HCT116 (cell line): ENCODE results near the gene SYNPO. TPM values are rescaled to one million over a fixed set of nuclear protein-coding genes. Genes with fewer than 3 reads are reported as not detected.

Experiments used
- ATAC-seq: fragments of 200-7000 bp; cut with Tn5 transposase; 2 replicates; pipeline ENCODE4 v1.9.1; 2020; ENCODE audit warnings: mild to moderate bottlenecking, moderate library complexity
- BruUV-seq: library from RNA; stranded (reverse); fragments of 400-500 nt; replicated peaks from 2 replicates; lab custom pipeline; 2021; lab: Mats Ljungman, UMichigan
- CTCF ChIA-PET: fragments of 300-600 bp; sonication (Branson Sonifier 250); formaldehyde crosslinking; loops from one replicate; lab custom pipeline; 2021; ENCODE audit warnings: antibody characterized with exemption; lab: Charles Lee
- POLR2A ChIA-PET: fragments of 300-600, 350-600 bp; sonication (Branson Sonifier 250); formaldehyde crosslinking; loops from one replicate; lab custom pipeline; 2021; ENCODE audit warnings: antibody characterized with exemption; lab: Charles Lee
- RAD21 ChIA-PET, 2 experiments: fragments of 300-600 bp; sonication (Branson Sonifier 250); formaldehyde crosslinking; loops; one replicate each; lab custom pipeline; 2023; ENCODE audit warnings: low total read pairs in 2 of 2; ENCODE audit not compliant: uncharacterized antibody in 2 of 2, unreplicated experiment in 2 of 2, low non-redundant PET in 1 of 2; lab: Charles Lee
- DNase-seq: peaks from one replicate; pipeline ENCODE4 v3.0.0-alpha.2; 2010; ENCODE audit warnings: low read depth, low spot score
- H2AFZ ChIP-seq: fragments of 200-600 bp; shearing (Covaris generic), sonication (generic); 2 replicates; pipeline ENCODE4 v1.6.1; 2017; ENCODE audit warnings: low read depth, mixed run types, mixed read lengths, antibody characterized with exemption, low read length; ENCODE audit not compliant: poor library complexity, severe bottlenecking
- H3K27ac ChIP-seq: 2 replicates; pipeline ENCODE4 v1.5.1; 2012; ENCODE audit warnings: low read depth, low read length
- H3K27me3 ChIP-seq: fragments of 200-600 bp; sonication (generic); 2 replicates; pipeline ENCODE4 v1.6.1; 2016; ENCODE audit warnings: mixed run types, low read length, mixed read lengths; ENCODE audit not compliant: insufficient read depth
- H3K36me3 ChIP-seq, 2 experiments: fragments of 200-500 bp in 1 of 2; fragments of 200-600 bp in 1 of 2; sonication (Bioruptor generic) in 1 of 2; sonication (generic) in 1 of 2; 2 replicates each; pipeline versions ENCODE4 v1.5.1 to v1.6.1; 2014 to 2016; ENCODE audit warnings: low read length in 2 of 2, inconsistent platforms in 1 of 2, mixed read lengths in 1 of 2, mixed run types in 1 of 2; ENCODE audit not compliant: insufficient read depth in 2 of 2, control insufficient read depth in 1 of 2
- H3K4me1 ChIP-seq, 2 experiments: fragments of 200-600 bp in 1 of 2; sonication (generic) in 1 of 2; 2 replicates each; pipeline versions ENCODE4 v1.5.1 to v1.6.1; 2012 to 2017; ENCODE audit warnings: low read length in 2 of 2, inconsistent platforms in 1 of 2, mild to moderate bottlenecking in 1 of 2, mixed read lengths in 1 of 2, mixed run types in 1 of 2, moderate library complexity in 1 of 2; ENCODE audit not compliant: insufficient read depth in 2 of 2, control insufficient read depth in 1 of 2
- H3K4me2 ChIP-seq: fragments of 200-600 bp; sonication (generic); 2 replicates; pipeline ENCODE4 v1.6.1; 2017; ENCODE audit warnings: mixed run types, low read length, mixed read lengths
- H3K4me3 ChIP-seq, 2 experiments: fragments of 200-600 bp in 1 of 2; sonication (generic) in 1 of 2; replicated peaks in 1 of 2; 2 replicates each; pipeline ENCODE4 v1.5.1; 2011 to 2016; ENCODE audit warnings: low read length in 2 of 2, control low read depth in 1 of 2, low read depth in 1 of 2, mild to moderate bottlenecking in 1 of 2, mixed read lengths in 1 of 2, mixed run types in 1 of 2
- H3K79me2 ChIP-seq: fragments of 200-600 bp; sonication (generic); 2 replicates; pipeline ENCODE4 v1.6.1; 2017; ENCODE audit warnings: mild to moderate bottlenecking, mixed run types, low read length, moderate library complexity, mixed read lengths; ENCODE audit not compliant: insufficient read depth
- H3K9ac ChIP-seq: fragments of 200-600 bp; sonication (generic); 2 replicates; pipeline ENCODE4 v1.6.1; 2016; ENCODE audit warnings: low read length, mixed read lengths
- H3K9me2 ChIP-seq: fragments of 200-600 bp; sonication (generic), shearing (Covaris generic); 2 replicates; pipeline ENCODE4 v1.6.1; 2017; ENCODE audit warnings: mixed run types, mild to moderate bottlenecking, moderate library complexity; ENCODE audit not compliant: insufficient read depth
- H3K9me3 ChIP-seq, 2 experiments: fragments of 200-500 bp in 1 of 2; fragments of 200-600 bp in 1 of 2; sonication (Bioruptor generic) in 1 of 2; sonication (generic) in 1 of 2; 2 replicates each; pipeline ENCODE4 v1.6.1; 2014 to 2017; ENCODE audit warnings: low read length in 2 of 2, mixed read lengths in 2 of 2, inconsistent platforms in 1 of 2, low read depth in 1 of 2, mild to moderate bottlenecking in 1 of 2, mixed run types in 1 of 2, moderate library complexity in 1 of 2; ENCODE audit not compliant: control insufficient read depth in 1 of 2, insufficient read depth in 1 of 2
- H4K20me1 ChIP-seq: fragments of 200-600 bp; sonication (generic), shearing (Covaris generic); 2 replicates; pipeline ENCODE4 v1.6.1; 2017; ENCODE audit warnings: mixed run types, mild to moderate bottlenecking, moderate library complexity; ENCODE audit not compliant: insufficient read depth
- CBX3 ChIP-seq: IDR thresholded peaks from 2 replicates; pipeline ENCODE4 v1.6.1; 2012; ENCODE audit warnings: low read depth
- EZH2 ChIP-seq: fragments of 200-600 bp; sonication (generic); IDR thresholded peaks from 2 replicates; pipeline ENCODE4 v1.6.1; 2017; ENCODE audit warnings: antibody characterized with exemption, mixed run types
- FOSL1 ChIP-seq: IDR thresholded peaks from 2 replicates; pipeline ENCODE4 v1.6.1; 2012; ENCODE audit warnings: low read depth
- RAD21 ChIP-seq: IDR thresholded peaks from 2 replicates; pipeline ENCODE4 v1.6.1; 2012; ENCODE audit warnings: low read depth, mild to moderate bottlenecking
- SRF ChIP-seq: IDR thresholded peaks from 2 replicates; pipeline ENCODE4 v1.6.1; 2012; ENCODE audit warnings: low read depth
- ZFX ChIP-seq: fragments of 450-650 bp; IDR thresholded peaks from 2 replicates; pipeline ENCODE4 v1.6.1; 2017
- ZNF274 ChIP-seq: fragments of 200-500 bp; sonication (Bioruptor generic); IDR thresholded peaks from 2 replicates; pipeline ENCODE4 v1.6.1; 2014; ENCODE audit warnings: mild to moderate bottlenecking, low read depth, low read length, inconsistent platforms
- intact Hi-C: fragments of 100-400 bp; cut with micrococcal nuclease; formaldehyde crosslinking; loops from 2 replicates; pipeline ENCODE4 v1.10.0; 2022
- total RNA-seq: library from RNA; stranded (reverse); gene quantifications from one replicate; pipeline ENCODE4 v1.2.1, GENCODE V29; 2021; ENCODE audit not compliant: unreplicated experiment
- TF ChIP-seq, protein P1 (sequence below), 3 experiments: fragments of 200-600 bp in 1 of 3; sonication (generic) in 1 of 3; IDR thresholded peaks in 2 of 3; conservative IDR thresholded peaks in 1 of 3; 2 replicates each; pipeline ENCODE4 v1.5.1; 2012 to 2017; ENCODE audit warnings: low read depth in 2 of 3, low read length in 2 of 3, antibody characterized with exemption in 1 of 3, borderline replicate concordance in 1 of 3, control low read depth in 1 of 3, mild to moderate bottlenecking in 1 of 3, mixed read lengths in 1 of 3, mixed run types in 1 of 3, moderate library complexity in 1 of 3; ENCODE audit not compliant: insufficient read depth in 1 of 3
- TF ChIP-seq, protein P2 (sequence below): IDR thresholded peaks from 2 replicates; pipeline ENCODE4 v1.6.1; 2012

SYNPO gene
- total RNA-seq, 1 experiment from 2014 or later, result 8.2 TPM

DNA sequence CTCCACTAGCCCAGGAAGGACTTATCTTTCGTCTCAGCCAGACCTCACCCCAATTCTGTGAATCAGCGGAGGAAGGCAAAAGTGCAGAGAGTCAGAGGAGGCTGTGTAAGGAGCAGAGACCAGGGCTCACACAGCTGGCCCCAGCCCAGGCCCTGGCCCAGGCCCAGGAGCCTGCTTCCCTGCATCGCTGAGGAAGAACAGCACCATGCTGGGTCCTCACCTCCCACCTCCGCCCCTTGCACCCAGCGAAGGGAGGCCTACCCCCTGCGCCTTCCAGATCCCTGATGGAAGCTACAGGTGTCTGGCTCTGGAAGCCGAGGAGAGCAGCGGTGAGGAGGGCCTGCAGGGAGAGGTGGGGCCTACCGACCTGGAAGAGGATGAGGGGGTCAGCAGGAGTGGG, 22.3 kb upstream of the SYNPO start:
- ChIA-PET POLR2A (no interaction called here), RAD21 (no interaction called here), CTCF (no interaction called here)
- H3K9me2 ChIP-seq, result no peaks in the 10 kb centered on the region
- H3K4me2 ChIP-seq, result no peak overlapping the region
- H3K36me3 ChIP-seq, result no peaks in the 10 kb centered on the region
- no peaks in the 10 kb centered on the region for H3K9me3 ChIP-seq
- H3K4me3 ChIP-seq, result no peak overlapping the region
- H3K4me1 ChIP-seq, result peaks cover 29 to 41% of the 10 kb centered on the region in 2 experiments
- no peak overlapping the region for H3K27ac ChIP-seq
- DNase-seq, result no peak
- no peak overlapping the region for H3K9ac ChIP-seq
- ATAC-seq, result no peak
- TF ChIP-seq, protein P1, sequence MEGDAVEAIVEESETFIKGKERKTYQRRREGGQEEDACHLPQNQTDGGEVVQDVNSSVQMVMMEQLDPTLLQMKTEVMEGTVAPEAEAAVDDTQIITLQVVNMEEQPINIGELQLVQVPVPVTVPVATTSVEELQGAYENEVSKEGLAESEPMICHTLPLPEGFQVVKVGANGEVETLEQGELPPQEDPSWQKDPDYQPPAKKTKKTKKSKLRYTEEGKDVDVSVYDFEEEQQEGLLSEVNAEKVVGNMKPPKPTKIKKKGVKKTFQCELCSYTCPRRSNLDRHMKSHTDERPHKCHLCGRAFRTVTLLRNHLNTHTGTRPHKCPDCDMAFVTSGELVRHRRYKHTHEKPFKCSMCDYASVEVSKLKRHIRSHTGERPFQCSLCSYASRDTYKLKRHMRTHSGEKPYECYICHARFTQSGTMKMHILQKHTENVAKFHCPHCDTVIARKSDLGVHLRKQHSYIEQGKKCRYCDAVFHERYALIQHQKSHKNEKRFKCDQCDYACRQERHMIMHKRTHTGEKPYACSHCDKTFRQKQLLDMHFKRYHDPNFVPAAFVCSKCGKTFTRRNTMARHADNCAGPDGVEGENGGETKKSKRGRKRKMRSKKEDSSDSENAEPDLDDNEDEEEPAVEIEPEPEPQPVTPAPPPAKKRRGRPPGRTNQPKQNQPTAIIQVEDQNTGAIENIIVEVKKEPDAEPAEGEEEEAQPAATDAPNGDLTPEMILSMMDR (IDR thresholded peaks at IDR 0.05 in 2 of 3, conservative IDR thresholded peaks at IDR 0.05 in 1 of 3; ENCODE audit: borderline replicate concordance in 1 of 3, insufficient read depth in 1 of 3, low read depth in 2 of 3, low read length in 2 of 3), result no peak
- TF ChIP-seq CBX3, result no peak
- no peak for TF ChIP-seq ZFX
- TF ChIP-seq, protein P2, sequence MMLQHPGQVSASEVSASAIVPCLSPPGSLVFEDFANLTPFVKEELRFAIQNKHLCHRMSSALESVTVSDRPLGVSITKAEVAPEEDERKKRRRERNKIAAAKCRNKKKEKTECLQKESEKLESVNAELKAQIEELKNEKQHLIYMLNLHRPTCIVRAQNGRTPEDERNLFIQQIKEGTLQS, result no peak
- no peak for TF ChIP-seq RAD21
- TF ChIP-seq FOSL1, result no peak
- TF ChIP-seq EZH2, result no peak
- no peak for TF ChIP-seq SRF
- intact Hi-C loops, result no loop called here
- H4K20me1 ChIP-seq, result no peaks in the 10 kb centered on the region
- H3K27me3 ChIP-seq, result no peaks in the 10 kb centered on the region
- H3K79me2 ChIP-seq, result no peaks in the 10 kb centered on the region
- BruUV-seq, result no TSS peak
- H2AFZ ChIP-seq, result no peak overlapping the region

DNA sequence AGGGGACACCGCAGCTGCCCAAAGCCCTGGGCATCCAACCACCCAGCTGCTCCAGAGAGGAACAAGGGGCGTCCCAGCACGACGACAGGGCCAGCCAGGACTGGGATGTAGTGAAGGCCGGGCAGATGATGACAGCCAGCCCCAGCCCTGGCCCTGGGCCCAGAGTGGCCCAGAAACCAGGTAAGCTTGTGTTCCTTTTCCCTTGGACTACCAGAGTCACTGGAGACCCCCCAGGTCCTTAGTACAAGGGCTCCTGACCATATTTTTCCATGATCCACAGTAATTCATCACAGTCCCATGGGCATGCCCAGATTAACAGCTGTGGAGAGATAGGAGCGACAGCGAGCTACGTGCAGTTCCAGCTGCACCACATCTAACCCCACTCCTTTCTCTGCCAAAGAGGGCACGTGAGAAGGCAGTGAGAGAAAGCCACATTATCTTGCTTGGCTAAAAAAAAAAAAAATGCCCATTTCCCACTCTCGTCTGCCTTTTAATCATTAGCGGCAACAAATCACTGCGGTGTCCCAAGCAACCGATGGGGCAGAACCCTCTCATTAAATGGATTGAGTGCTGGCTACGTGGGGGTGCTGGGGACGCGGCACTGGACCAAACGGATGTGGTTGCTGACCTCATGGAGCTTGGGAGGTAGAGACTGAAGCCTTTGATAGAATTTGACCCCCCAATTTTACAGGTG, 21.7 kb upstream of the SYNPO start:
- intact Hi-C loops, result no loop called here
- DNase-seq (no peak), ATAC-seq (no peak)
- Histone ChIP-seq H3K9ac (no peak overlapping the region), H3K27me3 (no peaks in the 10 kb centered on the region), H4K20me1 (no peaks in the 10 kb centered on the region), H3K9me2 (no peaks in the 10 kb centered on the region), H2AFZ (no peak overlapping the region), H3K79me2 (no peaks in the 10 kb centered on the region), H3K4me3 (no peak overlapping the region), H3K4me2 (no peak overlapping the region), H3K4me1 (peaks cover 35 to 43% of the 10 kb centered on the region in 2 experiments), H3K9me3 (no peaks in the 10 kb centered on the region), H3K27ac (no peak overlapping the region), H3K36me3 (no peaks in the 10 kb centered on the region)
- no TSS peak for BruUV-seq
- no peak for TF ChIP-seq ZNF274
- no peak for TF ChIP-seq CBX3
- TF ChIP-seq RAD21, result no peak
- no peak for TF ChIP-seq EZH2
- RAD21 ChIA-PET, result no interaction called here
- POLR2A ChIA-PET, result no interaction called here
- CTCF ChIA-PET, result no interaction called here
